GM21576 (cell line): ENCODE results near the gene MCIDAS.
A peak's percentile ranks its signal among the peaks of the same experiment; 100 is the strongest.

ENCODE experiments used
- ATAC-seq: cut with Tn5 transposase; IDR thresholded peaks from one replicate; pipeline ENCODE4 v1.9.1; 2021; ENCODE audit warnings: mild to moderate bottlenecking, moderate library complexity; ENCODE audit not compliant: unreplicated experiment

The MCIDAS gene

DNA sequence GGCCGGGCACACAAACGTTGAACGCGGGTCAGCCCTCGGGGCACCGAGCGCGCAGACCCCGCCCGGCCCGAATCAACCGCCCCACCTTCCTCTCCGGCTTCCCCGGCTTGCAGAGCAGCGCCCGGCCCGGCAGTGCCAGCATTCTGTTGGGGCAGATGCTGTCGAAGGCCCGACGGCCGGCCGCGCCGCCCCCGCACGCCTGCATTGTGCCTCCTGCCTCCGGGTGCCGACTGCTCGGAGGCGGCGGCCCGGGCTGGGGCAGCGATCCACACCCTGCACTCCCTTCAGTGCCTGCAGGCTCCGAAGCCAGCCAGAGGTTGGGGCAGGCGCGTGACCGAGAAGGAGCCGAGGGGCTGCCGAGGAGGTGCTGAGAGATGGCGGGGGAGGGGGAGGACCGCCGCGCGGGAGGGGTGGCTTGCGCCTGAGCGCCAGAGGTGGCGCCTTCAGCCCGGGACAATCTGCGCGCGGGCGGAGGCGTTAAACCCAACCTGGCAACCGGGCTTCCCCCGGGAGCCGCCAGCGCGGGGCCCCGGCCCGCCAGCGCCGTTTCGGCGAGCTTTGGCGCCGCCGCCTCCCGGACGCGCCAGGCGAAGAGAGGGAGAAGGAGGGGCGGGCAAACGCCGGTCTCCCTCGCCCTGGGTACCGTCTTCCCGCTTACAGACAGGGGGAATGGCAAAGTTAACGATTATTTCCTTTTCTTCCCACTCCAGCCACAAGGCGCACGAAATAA lies at the start of gene MCIDAS:
MCIDAS (minus strand) TSS at position 382 of the 730 bp plus-strand sequence; CDS start at position 205, 177 bp downstream.
- peak; percentile 44 for ATAC-seq

- ATAC-seq: no peak
Observed at GRCh38 chr5:55276771-55277170, 49.7 kb upstream of the MCIDAS start.

DNA sequence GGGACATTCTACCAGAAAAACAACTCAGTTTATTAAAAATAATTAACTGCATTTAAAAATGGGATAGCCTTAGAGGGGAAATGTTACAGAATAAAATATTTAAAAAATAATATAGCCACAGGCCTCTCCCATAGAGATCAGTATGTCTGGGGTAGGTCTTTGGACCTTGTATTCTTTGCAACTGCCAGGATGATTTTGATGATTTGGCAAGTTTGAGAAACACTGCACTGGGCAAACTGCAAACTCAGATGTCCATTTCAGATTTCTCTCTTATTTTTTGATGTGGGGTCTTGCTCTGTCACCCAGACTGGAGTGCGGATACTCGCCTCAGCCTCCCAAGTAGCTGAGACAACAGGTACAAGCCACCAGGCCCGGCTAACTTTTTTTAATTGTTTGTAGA lies 31.2 kb upstream of the MCIDAS start:
- no peak for ATAC-seq

GRCh38 chr5:55254802-55255201 lies 27.7 kb upstream of the MCIDAS start:
- ATAC-seq: no peak

- ATAC-seq: no peak
Observed at GRCh38 chr5:55250064-55250463, 22.9 kb upstream of the MCIDAS start.

GRCh38 chr5:55241746-55242145 lies 14.6 kb upstream of the MCIDAS start:
- no peak for ATAC-seq

DNA sequence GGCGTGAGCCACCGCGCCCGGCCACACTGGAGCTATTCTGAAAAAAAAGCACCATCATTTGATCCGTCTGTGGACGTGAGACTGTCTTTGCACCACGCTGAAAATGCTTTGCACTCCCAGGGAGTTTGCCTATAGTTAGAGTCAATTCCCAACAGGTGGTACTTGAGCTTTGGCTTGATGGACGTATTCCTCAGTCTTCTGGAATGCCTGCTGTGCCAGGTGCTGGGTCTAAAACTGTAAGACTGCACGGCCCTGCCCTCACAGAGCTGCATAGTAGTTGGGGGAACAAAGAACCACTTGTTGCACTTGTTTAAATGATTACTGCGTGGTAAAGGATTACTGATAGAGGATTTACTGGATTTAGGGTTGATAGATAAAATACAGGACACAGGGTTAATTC lies 9.7 kb upstream of the MCIDAS start:
- ATAC-seq: no peak

GRCh38 chr5:55234121-55234700 lies 7.1 kb upstream of the MCIDAS start:
- no peak for ATAC-seq

- no peak for ATAC-seq
Observed at GRCh38 chr5:55232985-55233928, 6.1 kb upstream of the MCIDAS start, which contains the start of gene CCNO. TSS of gene CCNO (minus strand) at chr5:55233608. CDS start at chr5:55233523, 85 bp downstream.

DNA sequence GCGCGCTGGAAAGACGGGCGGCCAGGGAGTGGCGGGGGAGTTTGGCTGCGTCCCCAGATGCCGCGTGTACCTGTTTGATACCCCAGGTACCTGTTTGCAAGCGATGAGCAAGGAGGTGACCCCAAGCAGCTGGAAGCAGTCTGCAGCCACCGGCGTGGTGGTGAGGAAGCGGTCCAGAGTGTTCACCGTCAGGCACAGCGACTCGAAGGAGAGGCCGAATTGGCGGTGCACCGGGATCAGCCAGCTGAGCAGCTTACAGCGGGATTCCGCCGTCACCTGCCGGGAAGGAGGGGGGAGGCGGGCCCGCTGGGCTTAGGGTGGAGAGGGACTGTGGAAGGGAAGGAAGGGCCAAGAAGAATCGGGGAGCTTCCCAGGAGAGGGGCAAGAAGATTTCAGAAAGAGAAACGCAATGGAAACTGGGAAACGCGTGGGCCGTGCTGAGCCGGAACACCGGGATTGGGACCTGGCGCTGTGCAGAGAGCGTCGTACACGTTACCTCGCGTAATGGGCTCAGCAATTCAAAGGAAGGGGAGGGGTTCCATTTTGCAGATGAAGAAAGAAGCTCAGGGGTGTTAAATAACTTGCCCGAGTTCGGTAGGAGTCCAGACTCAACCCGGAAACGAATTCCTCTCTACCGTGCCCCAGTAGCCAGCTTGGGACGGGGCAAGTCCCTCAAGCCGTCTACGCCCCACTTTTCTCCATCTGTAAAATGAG lies 5.3 kb upstream of the MCIDAS start:
- ATAC-seq: no peak

GRCh38 chr5:55231919-55232270 lies 4.8 kb upstream of the MCIDAS start:
- ATAC-seq: no peak

DNA sequence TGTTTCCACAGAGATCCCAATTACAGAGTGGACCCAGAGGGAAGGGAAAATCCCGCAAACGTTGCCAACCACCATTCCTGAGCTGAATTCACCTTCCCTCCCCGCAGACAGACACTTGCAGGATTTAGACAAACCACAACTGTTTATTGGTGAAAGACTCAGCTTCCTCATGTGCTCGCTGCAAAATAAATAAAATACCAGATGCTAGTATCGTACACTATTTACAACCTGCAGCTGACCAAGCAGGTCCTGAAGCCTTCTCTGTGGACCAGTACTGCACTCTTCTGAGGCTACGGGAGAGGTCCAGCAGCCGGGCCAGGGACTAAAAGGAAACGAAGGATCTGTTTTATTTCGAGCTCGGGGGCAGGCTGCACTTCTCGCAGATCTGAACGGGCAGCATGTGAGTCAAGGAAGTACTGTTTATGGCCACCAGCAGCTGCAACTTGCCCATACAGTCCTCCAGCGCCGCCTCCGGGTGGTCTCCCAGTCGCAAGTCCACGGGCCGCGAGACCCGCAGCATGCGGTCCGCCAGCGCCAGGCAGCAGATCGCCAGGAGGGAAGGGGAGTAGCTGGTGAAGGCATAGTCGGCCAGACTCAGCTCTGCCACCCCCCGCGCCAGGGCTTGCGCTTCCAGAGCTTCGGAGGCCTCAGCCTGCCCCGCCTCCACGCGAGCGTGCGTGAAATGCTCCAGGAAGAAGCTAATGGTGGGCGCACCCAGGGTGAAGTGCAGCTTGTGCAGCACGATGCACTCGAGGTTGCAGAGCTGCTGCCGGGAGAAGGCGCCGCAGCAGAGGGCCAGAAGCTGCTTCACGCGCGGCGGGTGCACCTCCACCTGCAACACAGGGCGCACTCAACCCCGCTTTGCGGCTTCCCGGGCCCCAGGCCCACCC lies 4.2 kb upstream of the MCIDAS start:
- ATAC-seq: no peak

DNA sequence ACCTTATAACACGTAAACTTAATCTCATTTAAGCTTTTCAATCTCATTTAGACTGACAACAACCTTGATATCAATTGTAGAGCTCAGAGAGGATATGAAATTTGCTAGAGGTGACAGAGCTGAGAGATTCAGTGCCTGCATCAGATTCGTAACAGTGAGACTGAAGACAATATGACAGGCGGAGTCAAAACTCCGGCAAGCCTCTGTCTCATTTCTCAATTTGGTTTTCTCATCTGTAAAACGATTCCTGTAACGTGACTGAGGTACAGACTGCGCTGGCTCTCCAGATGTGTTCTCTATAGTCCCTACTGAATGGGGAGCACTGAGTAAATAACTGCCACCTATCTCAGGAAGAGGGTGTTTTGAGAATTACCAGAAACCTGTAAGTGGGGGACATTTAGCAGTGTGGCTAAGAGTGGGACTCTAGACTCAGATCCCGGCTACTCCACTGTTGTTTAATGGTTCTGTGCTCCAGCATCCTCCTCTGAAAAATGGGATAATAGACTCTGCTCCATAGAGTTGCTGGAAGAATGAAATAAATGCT lies 3.0 kb upstream of the MCIDAS start:
- ATAC-seq: no peak

DNA sequence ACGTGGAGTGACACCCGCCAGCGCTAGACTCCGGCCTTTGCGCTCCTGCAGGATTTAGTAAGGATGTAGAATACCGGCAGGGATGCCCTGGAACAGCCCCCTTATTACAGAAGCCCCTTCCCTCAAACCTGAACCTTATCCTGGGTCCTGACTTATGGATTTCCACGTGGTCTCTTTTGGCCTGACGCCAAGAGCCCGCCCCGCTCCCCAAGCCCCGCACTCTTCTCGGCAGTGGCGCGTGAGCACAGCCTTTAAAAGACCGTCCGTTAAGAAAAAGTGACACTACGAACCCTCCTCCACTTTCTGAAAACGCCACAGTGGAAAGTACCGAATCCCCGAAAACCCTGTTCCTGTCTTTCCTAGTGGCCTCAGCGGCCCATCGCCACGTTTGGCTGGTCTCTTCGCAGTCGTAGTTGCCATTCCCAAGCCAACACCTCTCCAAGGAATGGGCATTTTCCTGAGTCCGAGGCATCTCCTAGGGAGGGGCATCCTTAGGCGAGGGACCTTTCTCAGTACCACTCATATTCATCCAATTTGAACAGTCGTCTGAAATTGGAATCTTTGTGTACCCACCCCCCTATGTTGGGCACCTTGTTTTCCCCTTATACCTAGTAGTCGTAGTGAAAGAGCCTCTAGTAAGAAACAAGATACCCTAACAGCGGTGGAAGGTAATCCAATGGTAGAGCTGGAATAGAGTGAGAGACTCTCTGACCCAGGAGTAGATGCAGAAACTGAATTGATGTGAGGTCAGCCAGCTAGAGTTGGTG lies 732 bp upstream of the MCIDAS start:
- ATAC-seq: no peak

DNA sequence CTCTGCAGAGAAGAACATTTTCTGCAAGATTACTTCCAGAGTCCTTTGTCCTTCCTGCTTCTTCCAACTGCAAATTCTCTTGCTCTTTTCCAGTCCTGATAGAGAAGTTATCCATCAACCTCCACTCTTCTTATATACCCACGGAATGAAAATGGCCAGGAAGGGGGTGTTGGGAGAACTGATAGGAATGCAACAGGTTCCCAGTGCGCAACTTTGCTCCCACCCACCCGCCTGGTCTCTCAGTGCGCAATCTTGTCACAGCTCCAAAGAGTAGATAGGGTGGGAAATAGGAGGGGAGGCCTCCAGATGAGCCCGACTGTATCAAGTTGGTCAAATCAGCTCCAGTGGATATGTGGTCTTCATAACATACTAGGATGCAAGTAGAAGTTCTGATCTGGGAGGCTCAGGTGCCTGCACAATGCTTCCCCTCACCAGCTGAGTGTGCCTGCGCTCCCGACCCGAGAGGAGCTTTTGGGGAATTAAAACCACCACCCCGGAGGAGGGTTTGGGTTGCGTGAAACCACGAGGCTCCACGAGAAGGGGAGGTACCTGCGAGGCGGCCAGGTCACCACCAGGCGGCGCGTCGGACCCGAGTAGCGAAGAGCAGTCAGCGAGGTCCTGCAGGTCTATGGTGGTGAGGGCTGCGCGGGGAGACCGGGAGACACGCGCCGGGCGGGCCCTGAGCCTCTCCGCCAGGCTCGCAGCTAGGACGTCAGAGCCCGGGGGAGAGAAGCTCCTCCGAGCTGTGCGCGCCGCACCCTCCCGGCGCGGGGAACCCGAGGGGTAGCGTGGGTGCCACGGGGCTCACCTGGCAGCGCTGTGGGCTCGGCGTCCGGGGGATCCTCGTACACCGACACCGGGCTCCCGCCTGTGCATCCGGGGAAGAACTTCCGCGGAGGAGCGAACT lies 835 bp downstream of the MCIDAS start:
- ATAC-seq: peak; percentile 62

DNA sequence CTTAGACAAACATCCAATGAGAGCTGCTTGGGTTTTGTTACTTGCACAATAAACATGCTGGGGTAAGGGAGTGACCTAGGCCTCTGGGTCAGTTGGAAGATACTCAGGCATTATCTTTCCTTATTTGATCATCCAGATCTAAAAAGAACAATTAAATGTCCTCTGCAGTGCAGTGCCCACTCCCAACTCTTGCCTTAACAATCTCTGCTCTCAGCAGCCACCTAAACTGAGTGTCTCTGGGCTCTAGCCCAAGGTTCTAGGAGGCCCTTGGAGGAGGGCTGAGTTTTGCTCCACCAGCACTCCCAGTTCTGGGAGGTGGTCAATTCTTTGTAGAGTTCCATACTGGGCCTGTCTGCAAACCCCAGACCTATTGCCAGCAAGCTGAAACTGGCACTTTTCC lies 1.8 kb downstream of the MCIDAS start:
- no peak for ATAC-seq

- no peak for ATAC-seq
Observed at GRCh38 chr5:55223812-55224240, 3.3 kb downstream of the MCIDAS start.
